Stimulated activated naive CD8-positive, alpha-beta T cell treated with anti-CD3 and anti-CD28 coated beads, Interleukin-15, Interleukin-2, amounts not matched to agents 100 ng/mL and 50 ng/mL, for 24 hours (primary cell): ENCODE results near the gene DPYD.

Experiments
- H3K27ac Mint-ChIP-seq: one replicate; pipeline ENCODE4 v1.8.0; 2021; ENCODE audit warnings: mild to moderate bottlenecking, mixed read lengths
- H3K27me3 Mint-ChIP-seq: one replicate; pipeline ENCODE4 v1.8.0; 2021; ENCODE audit warnings: mixed read lengths
- H3K36me3 Mint-ChIP-seq: one replicate; pipeline ENCODE4 v1.8.0; 2021; ENCODE audit warnings: low read depth, mixed read lengths
- H3K4me1 Mint-ChIP-seq: one replicate; pipeline ENCODE4 v1.8.0; 2021; ENCODE audit warnings: low read depth, mixed read lengths
- H3K4me3 Mint-ChIP-seq: one replicate; pipeline ENCODE4 v1.8.0; 2021; ENCODE audit warnings: mild to moderate bottlenecking, mixed read lengths
- H3K9me3 Mint-ChIP-seq: one replicate; pipeline ENCODE4 v1.8.0; 2021; ENCODE audit warnings: mixed read lengths

The DPYD gene

DNA sequence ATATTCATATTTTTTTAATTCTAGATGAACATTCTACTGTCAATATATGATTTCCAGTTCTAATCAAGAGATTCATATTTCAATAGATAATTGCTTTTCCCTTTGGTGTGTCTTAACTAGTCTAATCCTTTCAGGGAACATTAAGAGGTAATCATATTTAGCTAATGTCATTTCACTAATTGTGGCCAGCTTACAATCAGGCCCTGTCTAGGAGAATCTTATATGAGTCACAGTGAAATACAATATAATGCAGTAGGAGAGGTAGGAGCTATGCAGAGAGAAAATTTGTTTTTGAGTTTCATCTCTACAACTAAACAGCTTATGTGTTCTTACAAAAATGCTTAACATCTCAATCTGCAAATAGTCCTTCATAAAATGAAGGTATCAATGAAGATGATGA, 85.9 kb downstream of the DPYD start:
- Mint-ChIP-seq H3K36me3 (peaks cover 7% of the 10 kb centered on the region), H3K9me3 (no peaks in the 10 kb centered on the region), H3K4me1 (no peaks in the 10 kb centered on the region), H3K27ac (no peak overlapping the region), H3K4me3 (no peak overlapping the region), H3K27me3 (no peaks in the 10 kb centered on the region)

DNA sequence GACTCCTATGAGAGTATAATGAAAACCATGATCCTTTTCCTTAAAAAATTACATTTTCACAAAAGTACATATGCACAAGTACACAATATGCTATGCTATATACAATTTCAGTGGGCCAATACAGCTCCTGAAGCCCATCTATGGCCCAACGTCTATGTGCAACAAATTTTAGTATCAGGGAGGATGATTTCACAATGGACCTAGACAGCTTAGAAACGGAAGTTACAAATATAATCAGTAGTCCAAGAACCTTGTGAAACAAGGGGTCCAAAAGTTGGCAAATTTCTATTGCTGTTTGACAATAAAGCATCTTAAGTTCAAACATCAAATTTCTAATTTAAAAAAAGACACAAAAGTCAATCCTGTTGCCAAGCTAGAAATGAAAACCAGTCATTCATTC, 87.0 kb downstream of the DPYD start:
- Mint-ChIP-seq H3K27ac (no peak overlapping the region), H3K9me3 (no peaks in the 10 kb centered on the region), H3K27me3 (no peaks in the 10 kb centered on the region), H3K36me3 (peaks cover 2% of the 10 kb centered on the region), H3K4me1 (no peaks in the 10 kb centered on the region), H3K4me3 (no peak overlapping the region)

DNA sequence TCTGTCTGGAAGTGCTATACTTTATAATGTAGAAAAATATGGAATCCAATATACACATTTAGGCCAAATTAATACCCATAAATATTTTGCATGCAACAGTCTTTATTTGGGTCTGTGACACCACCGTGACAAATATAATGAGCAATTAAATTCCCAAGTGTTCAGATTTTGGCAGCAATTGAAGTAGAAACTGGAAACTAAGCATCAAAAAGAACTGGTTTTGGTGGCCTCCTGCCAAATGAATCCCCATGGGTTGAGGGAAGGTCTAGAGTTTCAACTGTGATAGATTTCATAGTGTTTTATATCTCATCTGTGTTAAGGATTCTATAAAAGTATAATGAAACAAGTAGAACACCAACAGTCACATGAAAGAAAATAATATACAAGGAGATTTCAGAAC, 88.4 kb downstream of the DPYD start:
- Mint-ChIP-seq H3K4me3 (no peak overlapping the region), H3K27me3 (no peaks in the 10 kb centered on the region), H3K27ac (no peak overlapping the region), H3K4me1 (peaks cover 7% of the 10 kb centered on the region), H3K9me3 (no peaks in the 10 kb centered on the region), H3K36me3 (no peaks in the 10 kb centered on the region)

DNA sequence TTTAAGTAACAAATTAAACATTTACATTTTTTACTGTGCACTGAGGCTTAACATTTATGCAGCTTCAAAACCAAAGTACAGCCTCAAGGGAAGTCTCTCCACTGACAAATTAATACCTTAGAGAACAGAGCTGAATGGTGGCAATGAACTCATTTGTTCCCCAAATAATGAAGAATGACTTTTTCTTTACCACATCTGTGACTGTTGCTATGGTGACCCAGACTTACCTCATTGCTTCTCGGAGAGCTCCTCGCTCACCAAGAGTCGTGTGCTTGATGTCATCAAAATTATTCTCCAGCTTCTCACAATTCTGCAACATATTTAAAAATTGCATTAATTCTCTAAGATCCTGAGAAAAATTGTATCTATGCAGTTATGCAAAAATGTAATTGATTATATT, 92.9 kb downstream of the DPYD start:
- no peaks in the 10 kb centered on the region for H3K27me3 Mint-ChIP-seq
- H3K9me3 Mint-ChIP-seq = no peaks in the 10 kb centered on the region
- no peak overlapping the region for H3K4me3 Mint-ChIP-seq
- no peak overlapping the region for H3K27ac Mint-ChIP-seq
- H3K36me3 Mint-ChIP-seq = peaks cover 6% of the 10 kb centered on the region
- peaks cover 7% of the 10 kb centered on the region for H3K4me1 Mint-ChIP-seq

DNA sequence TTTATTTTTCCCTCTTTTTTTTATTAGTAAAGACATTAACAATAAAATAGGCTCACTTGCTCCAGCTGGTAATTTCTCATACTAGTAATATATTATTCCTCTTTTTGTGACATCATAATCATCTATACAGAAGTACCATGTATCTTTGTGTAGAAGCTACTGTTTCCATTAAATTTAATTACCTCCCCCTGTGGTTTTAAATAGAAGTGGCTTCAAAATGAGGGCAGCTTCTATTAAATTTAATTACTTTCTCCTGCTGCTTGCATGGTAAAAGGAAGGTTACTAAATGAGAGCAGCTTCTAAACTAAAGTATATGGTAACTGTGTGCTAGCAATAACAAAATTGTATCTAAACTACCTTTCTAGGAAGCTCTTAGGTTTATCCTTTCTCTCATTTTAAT, 94.0 kb downstream of the DPYD start:
- no peak overlapping the region for H3K27ac Mint-ChIP-seq
- H3K36me3 Mint-ChIP-seq = peaks cover 6% of the 10 kb centered on the region
- H3K27me3 Mint-ChIP-seq = no peaks in the 10 kb centered on the region
- peaks cover 7% of the 10 kb centered on the region for H3K4me1 Mint-ChIP-seq
- no peaks in the 10 kb centered on the region for H3K9me3 Mint-ChIP-seq
- no peak overlapping the region for H3K4me3 Mint-ChIP-seq

DNA sequence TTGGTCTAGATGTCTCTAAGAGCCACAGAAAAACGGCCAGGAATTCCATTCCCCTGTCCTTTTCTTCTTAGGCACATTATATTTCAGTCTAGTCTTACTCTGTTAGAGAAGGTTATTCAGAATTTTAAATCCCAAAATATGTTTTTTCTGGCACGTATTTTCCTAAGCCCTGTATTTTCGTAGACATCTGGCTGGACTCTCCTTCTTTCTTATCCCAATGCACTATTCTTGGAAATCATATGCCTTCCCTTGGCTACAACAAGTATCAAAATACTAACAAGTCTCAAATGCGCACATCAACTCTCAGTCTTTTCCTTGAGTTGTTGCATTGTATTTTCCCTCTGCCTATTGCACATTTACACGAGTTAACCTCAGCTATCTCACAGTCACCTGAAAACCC, 96.2 kb downstream of the DPYD start:
- Mint-ChIP-seq H3K4me1 (peaks cover 7% of the 10 kb centered on the region), H3K27ac (no peak overlapping the region), H3K36me3 (peaks cover 6% of the 10 kb centered on the region), H3K4me3 (no peak overlapping the region), H3K9me3 (no peaks in the 10 kb centered on the region), H3K27me3 (no peaks in the 10 kb centered on the region)

DNA sequence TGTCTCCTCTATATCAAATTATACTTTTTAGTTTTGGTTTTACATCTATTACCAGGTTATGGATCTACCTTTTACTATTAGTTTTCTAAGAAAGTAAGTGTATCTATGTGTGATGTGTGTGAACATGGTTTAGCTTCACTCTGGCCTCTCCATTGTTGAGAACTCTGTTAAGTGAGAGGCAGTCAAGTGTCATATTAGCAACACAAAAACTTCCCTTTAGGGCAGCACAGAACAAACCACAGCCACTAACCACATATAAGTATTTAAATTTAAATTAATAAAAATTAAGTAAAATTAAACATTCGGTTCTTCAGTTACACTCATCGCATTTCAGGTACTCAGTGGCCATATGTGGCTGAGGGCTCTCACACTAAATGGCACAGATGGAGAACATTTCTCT, 96.6 kb downstream of the DPYD start:
- Mint-ChIP-seq H3K27me3 (no peaks in the 10 kb centered on the region), H3K27ac (no peak overlapping the region), H3K36me3 (peaks cover 6% of the 10 kb centered on the region)

DNA sequence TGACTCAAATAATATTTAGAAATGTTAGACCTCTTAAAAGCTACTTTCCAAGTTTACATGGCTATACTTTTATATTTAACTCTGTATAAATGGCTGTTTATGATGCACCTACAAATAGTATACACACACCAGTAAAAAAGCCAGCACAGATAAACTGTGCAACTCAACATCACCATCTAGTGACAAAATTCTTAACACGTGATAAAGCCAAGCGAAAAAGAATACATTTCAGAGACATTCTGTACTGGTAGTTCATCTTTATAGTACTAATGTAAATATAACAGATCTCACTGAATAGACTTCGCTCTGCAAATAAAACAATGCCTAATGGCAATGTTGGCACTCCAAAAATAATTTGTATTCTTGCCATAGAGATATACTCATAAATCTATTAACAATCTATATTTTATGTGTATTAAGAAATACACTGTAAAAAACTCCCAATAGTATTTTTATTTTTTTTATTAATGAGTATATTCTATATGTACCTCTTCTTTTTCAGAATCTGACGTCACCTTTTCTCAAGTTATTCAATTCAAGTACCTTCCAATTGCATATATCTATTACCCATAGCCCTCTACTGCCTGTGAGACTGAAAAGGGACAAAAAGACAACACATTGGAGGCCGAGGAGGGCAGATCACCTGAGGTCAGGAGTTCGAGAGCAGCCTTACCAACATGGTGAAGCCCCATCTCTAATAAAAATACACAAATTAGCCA, 100.2 kb downstream of the DPYD start:
- Mint-ChIP-seq H3K9me3 (no peaks in the 10 kb centered on the region), H3K4me3 (no peak overlapping the region), H3K4me1 (no peaks in the 10 kb centered on the region), H3K27ac (no peak overlapping the region), H3K27me3 (no peaks in the 10 kb centered on the region), H3K36me3 (no peaks in the 10 kb centered on the region)

More for the DNA sequence above, 96.6 kb downstream of the DPYD start:
- Mint-ChIP-seq H3K9me3 (no peaks in the 10 kb centered on the region), H3K4me1 (peaks cover 7% of the 10 kb centered on the region), H3K4me3 (no peak overlapping the region)

DNA sequence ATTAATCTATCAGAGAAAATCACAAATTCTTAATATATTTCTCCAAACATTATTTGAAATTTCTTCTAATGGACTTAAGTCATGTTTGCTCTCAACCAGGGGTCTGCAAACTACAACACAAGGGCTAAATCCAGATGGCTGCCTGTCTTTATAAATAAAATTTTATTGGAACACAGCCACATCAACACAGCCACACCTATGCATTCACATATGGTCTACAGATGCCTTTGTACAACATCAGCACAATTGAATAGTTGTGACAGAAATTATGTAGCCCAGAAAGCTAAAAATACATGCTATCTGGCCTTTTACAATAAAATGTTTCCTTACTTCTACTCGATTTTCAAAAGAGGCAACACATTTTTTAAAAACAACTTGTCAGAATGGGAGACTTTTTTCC, 103.9 kb downstream of the DPYD start:
- no peak overlapping the region for H3K27ac Mint-ChIP-seq
- peaks cover 10% of the 10 kb centered on the region for H3K4me1 Mint-ChIP-seq
- no peak overlapping the region for H3K4me3 Mint-ChIP-seq
- H3K27me3 Mint-ChIP-seq = no peaks in the 10 kb centered on the region
- no peaks in the 10 kb centered on the region for H3K9me3 Mint-ChIP-seq
- peaks cover 6% of the 10 kb centered on the region for H3K36me3 Mint-ChIP-seq

DNA sequence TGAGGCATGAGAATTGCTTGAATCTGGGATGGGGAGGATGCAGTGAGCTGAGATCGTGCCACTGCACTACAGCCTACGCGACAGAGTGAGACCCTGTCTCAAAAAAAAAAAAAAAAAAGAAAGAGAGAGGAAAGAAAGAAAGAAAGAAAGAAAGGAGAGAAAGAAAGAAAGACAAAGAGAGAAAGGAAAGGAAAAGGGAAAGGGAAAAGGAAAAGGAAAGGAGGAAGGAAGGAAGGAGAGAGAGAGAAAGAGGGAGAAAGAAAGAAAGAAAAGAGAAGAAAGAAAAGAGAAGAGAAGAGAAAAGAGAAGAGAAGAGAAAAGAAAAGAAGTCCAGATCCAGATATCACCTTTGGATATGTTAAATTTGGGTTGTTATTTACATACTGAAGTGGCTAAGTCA, 106.0 kb downstream of the DPYD start:
- Mint-ChIP-seq H3K27ac (no peak overlapping the region), H3K9me3 (peaks cover 4% of the 10 kb centered on the region), H3K4me3 (no peak overlapping the region), H3K36me3 (peaks cover 11% of the 10 kb centered on the region), H3K4me1 (peaks cover 10% of the 10 kb centered on the region), H3K27me3 (no peaks in the 10 kb centered on the region)

DNA sequence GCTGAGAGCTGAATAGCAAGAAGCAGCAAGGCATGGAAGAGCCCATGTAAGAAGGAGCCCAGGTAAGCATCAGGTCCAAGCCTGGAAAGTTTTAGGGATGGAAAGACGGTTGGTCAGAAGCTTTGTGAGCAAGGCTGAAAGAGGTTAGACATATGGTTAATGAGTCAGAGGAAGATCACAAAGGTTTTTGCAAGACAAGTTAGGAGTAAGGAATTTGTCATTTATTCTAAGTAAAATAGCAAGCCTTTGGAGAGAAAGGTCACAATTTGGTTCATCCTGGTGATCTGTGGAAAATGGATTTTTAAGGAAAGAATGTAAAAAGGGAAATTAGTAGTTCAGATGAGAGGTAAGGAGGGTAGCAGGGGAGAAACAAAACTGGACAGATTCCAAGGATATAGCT, 106.7 kb downstream of the DPYD start:
- no peak overlapping the region for H3K4me3 Mint-ChIP-seq
- no peak overlapping the region for H3K27ac Mint-ChIP-seq
- peaks cover 10% of the 10 kb centered on the region for H3K4me1 Mint-ChIP-seq
- H3K36me3 Mint-ChIP-seq = peaks cover 18% of the 10 kb centered on the region
- H3K27me3 Mint-ChIP-seq = no peaks in the 10 kb centered on the region
- peaks cover 4% of the 10 kb centered on the region for H3K9me3 Mint-ChIP-seq

DNA sequence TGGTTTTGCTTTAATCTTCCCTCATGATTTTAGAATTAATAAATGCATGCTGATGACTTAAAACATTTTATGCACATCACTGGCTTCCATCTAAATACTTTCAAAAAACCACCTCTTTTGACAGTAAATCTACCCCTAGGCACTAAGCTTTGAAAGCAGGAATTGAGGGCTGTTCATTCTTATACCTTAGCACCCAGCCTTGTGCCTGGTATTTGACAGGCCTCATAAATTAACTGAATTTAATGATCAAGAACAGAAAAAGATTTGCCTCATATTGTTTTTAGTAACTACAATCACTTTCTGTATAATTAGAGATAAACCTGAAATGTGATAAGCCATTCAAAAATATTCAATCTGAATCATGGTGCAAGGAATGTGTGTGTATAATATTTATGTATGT, 108.8 kb downstream of the DPYD start:
- no peaks in the 10 kb centered on the region for H3K27me3 Mint-ChIP-seq
- H3K4me3 Mint-ChIP-seq = no peak overlapping the region
- H3K9me3 Mint-ChIP-seq = peaks cover 4% of the 10 kb centered on the region

DNA sequence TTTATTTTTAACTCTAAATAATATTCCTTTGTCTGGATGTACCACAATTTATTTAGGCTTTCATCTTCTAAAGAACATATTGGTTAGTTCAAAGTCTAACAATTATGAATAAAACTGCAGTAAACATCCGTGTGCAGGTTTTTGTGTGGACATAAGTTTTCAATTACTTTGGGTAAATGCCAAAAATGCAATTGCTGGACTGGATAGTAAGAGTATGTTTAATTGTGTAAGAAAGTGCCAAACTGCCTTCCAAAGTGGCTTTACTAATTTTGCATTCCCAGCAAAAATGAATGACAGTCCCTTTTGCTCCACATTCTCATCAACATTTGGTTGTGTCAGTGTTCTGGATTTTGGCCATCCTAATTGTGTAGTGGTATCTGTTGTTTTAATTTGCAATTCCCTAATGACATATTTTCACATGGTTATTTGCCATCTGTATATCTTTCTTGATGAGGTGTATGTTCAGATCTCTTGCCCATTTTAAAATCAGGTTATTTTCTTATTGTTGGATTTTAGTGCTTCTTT, 113.8 kb downstream of the DPYD start:
- Mint-ChIP-seq H3K4me1 (no peaks in the 10 kb centered on the region), H3K27ac (no peak overlapping the region), H3K36me3 (peaks cover 16% of the 10 kb centered on the region), H3K9me3 (peaks cover 4% of the 10 kb centered on the region), H3K4me3 (no peak overlapping the region), H3K27me3 (no peaks in the 10 kb centered on the region)

More for the DNA sequence above, 108.8 kb downstream of the DPYD start:
- Mint-ChIP-seq H3K36me3 (peaks cover 22% of the 10 kb centered on the region), H3K27ac (no peak overlapping the region), H3K4me1 (peaks cover 10% of the 10 kb centered on the region)

DNA sequence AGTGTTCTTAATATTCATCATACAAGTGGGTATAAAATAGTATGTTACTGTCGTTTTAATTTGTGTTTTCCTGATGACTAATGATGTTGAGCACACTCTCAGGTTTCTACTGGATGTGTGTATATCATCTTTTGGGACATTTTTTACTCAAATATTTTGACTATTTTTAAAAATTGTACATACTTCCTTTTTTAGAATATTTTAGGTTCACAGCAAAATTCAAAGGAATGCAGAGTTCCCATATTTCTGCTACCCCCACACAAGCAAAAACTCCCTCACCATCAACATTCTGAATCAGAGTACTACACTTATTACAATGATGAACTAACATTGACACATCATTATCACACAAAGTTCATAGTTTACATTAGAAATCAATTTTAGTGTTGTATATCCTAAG, 114.5 kb downstream of the DPYD start:
- peaks cover 16% of the 10 kb centered on the region for H3K36me3 Mint-ChIP-seq
- no peaks in the 10 kb centered on the region for H3K27me3 Mint-ChIP-seq
- H3K4me1 Mint-ChIP-seq = no peaks in the 10 kb centered on the region
- no peak overlapping the region for H3K27ac Mint-ChIP-seq
- H3K4me3 Mint-ChIP-seq = no peak overlapping the region
- H3K9me3 Mint-ChIP-seq = peaks cover 4% of the 10 kb centered on the region

DNA sequence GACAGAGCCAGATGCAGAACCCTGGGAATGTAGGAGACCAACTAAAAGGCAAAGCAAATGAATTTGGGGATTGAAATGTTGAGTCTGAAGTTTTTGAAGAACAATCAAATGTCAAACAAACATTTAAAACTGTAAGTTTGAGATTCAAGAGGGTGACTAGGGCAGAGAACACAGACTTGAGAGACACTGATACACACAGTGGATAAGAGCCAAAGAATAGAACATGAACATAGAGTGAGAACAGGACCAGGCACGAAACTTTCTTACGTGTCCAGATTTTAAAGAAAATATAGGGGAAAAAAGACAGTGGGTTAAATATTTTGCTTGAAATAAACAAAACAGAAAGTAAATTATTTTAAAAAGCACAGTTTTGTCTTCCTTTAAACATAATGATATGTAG, 115.7 kb downstream of the DPYD start:
- Mint-ChIP-seq H3K9me3 (no peaks in the 10 kb centered on the region), H3K36me3 (peaks cover 11% of the 10 kb centered on the region), H3K27me3 (no peaks in the 10 kb centered on the region), H3K4me1 (no peaks in the 10 kb centered on the region), H3K27ac (no peak overlapping the region), H3K4me3 (no peak overlapping the region)

DNA sequence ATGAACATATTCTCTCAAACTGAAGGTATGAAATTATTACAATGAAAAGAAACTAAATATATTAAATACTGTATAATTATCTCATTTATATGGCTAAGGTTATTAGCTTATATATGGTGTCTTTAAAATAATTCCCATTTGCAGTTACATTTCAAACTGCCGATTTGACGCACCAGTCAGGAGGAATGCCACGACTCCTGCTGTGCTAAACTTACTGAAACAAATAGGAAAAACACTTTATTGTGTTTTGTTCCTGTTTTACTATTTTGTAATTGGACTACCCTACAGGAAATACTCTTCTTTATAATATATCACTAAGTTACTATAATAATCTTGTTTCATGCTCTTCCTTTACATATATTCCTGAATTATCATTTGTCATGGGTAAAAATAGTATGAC, 117.8 kb downstream of the DPYD start:
- no peaks in the 10 kb centered on the region for H3K4me1 Mint-ChIP-seq
- H3K36me3 Mint-ChIP-seq = peaks cover 11% of the 10 kb centered on the region
- no peak overlapping the region for H3K27ac Mint-ChIP-seq
- H3K27me3 Mint-ChIP-seq = no peaks in the 10 kb centered on the region
- no peak overlapping the region for H3K4me3 Mint-ChIP-seq
- H3K9me3 Mint-ChIP-seq = no peaks in the 10 kb centered on the region
